ENCODE measurements around the gene FES. TPM values are rescaled to one million over a fixed set of nuclear protein-coding genes. Genes with fewer than 3 reads are reported as not detected.
A peak's percentile ranks its signal among the peaks of the same experiment; 100 is the strongest.

Gene FES
- total RNA-seq, 1 experiment from 2014 or later = not detected

DNA sequence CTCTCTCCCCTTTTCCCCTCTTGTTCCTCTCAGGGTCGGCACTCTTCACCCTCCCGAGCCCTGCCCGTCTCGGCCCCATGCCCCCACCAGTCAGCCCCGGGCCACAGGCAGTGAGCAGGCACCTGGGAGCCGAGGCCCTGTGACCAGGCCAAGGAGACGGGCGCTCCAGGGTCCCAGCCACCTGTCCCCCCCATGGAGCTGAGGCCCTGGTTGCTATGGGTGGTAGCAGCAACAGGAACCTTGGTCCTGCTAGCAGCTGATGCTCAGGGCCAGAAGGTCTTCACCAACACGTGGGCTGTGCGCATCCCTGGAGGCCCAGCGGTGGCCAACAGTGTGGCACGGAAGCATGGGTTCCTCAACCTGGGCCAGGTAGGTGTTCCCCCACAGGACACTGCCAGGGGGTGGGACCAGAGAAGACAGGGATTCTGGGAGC, 8.7 kb upstream of the FES start:
- DNase-seq (ENCODE audit: low read depth) = no peak

DNA sequence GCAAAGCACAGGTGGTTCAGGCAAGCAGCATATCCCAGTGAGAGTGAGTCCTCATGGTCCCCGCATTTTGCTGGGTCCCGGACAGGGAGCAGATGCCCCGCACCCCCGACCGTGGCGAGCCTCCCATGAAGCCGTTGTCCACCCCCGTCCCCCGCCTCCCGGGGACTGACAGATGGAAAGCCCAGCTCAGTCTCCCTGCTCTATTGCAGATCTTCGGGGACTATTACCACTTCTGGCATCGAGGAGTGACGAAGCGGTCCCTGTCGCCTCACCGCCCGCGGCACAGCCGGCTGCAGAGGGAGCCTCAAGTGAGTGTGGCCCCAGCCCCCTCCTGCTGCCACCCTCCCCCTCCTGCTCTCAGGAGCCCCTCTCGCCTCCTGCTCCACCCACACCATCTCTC, 8.3 kb upstream of the FES start:
- DNase-seq (ENCODE audit: low read depth) = no peak

DNA sequence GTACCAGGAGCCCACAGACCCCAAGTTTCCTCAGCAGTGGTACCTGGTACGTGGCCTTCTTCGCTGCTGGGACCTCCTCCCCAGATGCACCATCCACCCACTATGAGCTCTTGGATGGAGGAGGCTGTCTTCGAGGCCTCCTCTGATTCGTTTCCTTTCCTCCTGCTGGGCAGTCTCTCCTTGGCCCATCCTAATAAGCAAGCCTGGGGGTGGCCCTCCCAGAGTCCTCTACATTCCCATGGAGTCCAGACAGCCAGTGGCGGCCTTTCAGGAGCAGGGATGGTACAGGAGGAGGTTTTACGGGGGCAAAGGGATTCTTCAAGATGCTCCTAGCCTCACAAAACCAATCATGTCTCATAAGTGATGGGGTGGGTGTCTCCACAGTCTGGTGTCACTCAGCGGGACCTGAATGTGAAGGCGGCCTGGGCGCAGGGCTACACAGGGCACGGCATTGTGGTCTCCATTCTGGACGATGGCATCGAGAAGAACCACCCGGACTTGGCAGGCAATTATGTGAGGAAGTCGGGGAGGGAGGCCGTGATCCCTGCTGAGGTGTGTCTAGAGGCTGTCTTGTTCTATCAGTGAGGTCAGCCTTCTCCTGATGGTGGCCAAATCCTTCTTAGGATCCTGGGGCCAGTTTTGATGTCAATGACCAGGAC, 7.7 kb upstream of the FES start:
- DNase-seq (ENCODE audit: low read depth) = no peak

DNA sequence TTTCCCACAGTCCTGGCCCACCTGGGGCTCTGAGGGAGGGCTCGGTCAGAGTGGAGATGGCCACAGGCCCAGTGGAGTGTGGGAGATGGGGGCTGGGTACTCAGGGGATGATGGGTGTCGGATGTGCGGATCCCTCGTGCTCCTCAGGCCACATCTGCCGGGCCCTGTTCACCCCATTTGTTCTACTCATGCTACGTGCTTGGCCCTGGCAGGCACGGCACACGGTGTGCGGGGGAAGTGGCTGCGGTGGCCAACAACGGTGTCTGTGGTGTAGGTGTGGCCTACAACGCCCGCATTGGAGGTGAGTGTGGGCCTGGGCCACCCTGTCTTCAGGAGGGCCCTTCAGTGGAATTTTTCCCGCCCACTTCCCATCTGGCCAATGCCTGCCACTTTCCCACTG, 7.0 kb upstream of the FES start:
- no peak for DNase-seq (ENCODE audit: low read depth)

DNA sequence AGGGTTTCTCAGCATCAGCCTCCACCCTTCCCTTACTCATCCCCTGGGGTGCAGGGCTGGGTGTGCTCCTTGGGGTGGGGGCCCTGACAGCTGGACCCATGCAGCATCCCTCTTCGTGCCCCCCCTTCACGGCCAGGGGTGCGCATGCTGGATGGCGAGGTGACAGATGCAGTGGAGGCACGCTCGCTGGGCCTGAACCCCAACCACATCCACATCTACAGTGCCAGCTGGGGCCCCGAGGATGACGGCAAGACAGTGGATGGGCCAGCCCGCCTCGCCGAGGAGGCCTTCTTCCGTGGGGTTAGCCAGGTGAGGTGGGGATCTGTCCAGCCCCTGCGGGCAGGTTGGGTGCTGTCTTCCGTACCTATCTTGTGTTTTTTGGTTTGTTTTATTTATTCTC, 6.3 kb upstream of the FES start:
- DNase-seq (ENCODE audit: low read depth) = no peak

DNA sequence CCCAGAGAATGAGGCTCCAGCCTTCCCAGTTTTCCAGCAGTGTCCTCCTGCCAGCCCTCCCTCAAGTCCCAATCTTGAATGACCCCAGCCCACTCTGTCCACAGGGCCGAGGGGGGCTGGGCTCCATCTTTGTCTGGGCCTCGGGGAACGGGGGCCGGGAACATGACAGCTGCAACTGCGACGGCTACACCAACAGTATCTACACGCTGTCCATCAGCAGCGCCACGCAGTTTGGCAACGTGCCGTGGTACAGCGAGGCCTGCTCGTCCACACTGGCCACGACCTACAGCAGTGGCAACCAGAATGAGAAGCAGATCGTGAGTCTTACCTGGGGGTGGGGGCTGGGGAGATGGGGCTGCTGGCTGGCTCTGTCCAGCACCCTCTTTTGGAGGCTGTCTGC, 5.6 kb upstream of the FES start:
- no peak for DNase-seq (ENCODE audit: low read depth)

DNA sequence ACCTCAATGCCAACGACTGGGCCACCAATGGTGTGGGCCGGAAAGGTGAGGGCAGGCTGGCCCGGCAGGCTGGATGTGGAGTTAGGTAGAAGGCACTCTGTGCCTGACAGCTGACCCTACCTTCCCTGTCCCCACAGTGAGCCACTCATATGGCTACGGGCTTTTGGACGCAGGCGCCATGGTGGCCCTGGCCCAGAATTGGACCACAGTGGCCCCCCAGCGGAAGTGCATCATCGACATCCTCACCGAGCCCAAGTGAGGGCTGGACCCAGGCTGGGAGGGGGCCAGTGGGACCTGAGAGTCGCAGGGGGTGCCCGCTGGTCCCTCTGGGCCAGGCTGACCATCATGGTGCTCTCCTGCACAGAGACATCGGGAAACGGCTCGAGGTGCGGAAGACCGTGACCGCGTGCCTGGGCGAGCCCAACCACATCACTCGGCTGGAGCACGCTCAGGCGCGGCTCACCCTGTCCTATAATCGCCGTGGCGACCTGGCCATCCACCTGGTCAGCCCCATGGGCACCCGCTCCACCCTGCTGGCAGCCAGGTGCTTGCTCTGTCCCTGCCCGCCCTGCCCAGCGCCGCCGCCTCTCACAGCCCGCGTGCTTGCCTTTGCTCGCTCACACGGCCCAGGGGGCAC, 4.5 kb upstream of the FES start:
- DNase-seq (ENCODE audit: low read depth) = no peak

DNA sequence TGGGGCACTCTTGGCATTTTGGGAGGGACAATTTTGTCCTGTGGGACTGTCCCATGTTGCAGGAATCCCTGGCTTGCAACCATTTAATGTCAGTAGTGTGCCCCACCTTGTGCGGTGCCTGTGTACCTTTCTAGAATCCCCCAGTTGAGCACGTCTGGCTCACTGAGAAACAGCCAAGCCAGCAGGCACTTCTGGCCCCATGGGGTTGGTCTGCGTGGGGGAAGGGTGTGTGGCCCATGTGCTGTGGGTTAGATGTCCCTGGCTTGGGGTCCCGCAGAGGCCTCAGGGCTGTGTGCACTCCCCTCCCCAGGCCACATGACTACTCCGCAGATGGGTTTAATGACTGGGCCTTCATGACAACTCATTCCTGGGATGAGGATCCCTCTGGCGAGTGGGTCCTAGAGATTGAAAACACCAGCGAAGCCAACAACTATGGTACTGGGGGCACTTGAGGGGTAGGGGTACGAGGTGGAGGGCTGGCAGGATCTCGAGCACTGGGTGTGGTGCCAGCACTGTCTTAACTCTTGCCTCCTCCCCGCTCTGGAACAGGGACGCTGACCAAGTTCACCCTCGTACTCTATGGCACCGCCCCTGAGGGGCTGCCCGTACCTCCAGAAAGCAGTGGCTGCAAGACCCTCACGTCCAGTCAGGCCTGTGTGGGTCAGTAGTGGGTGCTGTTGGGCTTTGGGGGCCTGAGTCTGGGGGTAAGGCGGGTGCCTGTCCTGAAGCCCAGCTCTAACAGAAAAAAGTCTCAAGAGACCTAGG, 3.7 kb upstream of the FES start:
- DNase-seq (ENCODE audit: low read depth) = no peak

DNA sequence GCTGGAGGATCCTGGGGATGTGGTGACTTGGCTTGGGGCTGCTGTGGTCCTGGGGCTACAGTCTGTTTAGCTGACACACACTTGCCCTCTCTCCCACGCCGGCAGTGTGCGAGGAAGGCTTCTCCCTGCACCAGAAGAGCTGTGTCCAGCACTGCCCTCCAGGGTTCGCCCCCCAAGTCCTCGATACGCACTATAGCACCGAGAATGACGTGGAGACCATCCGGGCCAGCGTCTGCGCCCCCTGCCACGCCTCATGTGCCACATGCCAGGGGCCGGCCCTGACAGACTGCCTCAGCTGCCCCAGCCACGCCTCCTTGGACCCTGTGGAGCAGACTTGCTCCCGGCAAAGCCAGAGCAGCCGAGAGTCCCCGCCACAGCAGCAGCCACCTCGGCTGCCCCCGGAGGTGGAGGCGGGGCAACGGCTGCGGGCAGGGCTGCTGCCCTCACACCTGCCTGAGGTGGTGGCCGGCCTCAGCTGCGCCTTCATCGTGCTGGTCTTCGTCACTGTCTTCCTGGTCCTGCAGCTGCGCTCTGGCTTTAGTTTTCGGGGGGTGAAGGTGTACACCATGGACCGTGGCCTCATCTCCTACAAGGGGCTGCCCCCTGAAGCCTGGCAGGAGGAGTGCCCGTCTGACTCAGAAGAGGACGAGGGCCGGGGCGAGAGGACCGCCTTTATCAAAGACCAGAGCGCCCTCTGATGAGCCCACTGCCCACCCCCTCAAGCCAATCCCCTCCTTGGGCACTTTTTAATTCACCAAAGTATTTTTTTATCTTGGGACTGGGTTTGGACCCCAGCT, 2.9 kb upstream of the FES start:
- no peak for DNase-seq (ENCODE audit: low read depth)

DNA sequence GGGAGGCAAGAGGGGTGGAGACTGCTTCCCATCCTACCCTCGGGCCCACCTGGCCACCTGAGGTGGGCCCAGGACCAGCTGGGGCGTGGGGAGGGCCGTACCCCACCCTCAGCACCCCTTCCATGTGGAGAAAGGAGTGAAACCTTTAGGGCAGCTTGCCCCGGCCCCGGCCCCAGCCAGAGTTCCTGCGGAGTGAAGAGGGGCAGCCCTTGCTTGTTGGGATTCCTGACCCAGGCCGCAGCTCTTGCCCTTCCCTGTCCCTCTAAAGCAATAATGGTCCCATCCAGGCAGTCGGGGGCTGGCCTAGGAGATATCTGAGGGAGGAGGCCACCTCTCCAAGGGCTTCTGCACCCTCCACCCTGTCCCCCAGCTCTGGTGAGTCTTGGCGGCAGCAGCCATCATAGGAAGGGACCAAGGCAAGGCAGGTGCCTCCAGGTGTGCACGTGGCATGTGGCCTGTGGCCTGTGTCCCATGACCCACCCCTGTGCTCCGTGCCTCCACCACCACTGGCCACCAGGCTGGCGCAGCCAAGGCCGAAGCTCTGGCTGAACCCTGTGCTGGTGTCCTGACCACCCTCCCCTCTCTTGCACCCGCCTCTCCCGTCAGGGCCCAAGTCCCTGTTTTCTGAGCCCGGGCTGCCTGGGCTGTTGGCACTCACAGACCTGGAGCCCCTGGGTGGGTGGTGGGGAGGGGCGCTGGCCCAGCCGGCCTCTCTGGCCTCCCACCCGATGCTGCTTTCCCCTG, 2.2 kb upstream of the FES start:
- DNase-seq (ENCODE audit: low read depth) = no peak

DNA sequence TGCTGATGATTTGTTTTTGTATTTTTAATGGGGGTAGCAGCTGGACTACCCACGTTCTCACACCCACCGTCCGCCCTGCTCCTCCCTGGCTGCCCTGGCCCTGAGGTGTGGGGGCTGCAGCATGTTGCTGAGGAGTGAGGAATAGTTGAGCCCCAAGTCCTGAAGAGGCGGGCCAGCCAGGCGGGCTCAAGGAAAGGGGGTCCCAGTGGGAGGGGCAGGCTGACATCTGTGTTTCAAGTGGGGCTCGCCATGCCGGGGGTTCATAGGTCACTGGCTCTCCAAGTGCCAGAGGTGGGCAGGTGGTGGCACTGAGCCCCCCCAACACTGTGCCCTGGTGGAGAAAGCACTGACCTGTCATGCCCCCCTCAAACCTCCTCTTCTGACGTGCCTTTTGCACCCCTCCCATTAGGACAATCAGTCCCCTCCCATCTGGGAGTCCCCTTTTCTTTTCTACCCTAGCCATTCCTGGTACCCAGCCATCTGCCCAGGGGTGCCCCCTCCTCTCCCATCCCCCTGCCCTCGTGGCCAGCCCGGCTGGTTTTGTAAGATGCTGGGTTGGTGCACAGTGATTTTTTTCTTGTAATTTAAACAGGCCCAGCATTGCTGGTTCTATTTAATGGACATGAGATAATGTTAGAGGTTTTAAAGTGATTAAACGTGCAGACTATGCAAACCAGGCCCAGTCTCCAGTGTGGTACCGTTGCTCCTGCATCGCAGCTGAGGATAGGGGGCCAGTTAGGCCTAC, 1.4 kb upstream of the FES start:
- no peak for DNase-seq (ENCODE audit: low read depth)

DNA sequence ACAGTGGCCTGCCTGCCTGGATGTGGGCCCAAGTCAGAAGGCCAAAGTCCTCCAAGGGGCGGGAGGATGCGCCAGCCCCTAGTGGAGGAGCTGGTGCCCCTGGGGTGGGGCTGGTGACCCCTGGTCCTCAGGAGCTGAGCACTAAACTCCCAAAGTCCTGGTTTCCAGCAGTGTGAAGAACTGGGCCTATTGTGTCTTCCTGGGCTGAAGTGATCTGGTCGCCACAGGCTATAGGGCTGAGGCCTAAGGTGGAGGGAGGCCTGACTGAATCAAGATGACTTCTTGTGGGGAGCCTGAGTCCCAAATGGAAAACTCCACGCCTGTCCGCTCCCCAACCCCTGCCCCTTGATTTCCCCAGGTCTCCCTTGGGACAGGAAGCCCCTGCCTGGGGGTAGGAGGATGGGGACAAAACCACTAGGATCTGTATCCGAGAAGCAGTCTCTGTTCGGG, 753 bp upstream of the FES start:
- DNase-seq (ENCODE audit: low read depth) = no peak

DNA sequence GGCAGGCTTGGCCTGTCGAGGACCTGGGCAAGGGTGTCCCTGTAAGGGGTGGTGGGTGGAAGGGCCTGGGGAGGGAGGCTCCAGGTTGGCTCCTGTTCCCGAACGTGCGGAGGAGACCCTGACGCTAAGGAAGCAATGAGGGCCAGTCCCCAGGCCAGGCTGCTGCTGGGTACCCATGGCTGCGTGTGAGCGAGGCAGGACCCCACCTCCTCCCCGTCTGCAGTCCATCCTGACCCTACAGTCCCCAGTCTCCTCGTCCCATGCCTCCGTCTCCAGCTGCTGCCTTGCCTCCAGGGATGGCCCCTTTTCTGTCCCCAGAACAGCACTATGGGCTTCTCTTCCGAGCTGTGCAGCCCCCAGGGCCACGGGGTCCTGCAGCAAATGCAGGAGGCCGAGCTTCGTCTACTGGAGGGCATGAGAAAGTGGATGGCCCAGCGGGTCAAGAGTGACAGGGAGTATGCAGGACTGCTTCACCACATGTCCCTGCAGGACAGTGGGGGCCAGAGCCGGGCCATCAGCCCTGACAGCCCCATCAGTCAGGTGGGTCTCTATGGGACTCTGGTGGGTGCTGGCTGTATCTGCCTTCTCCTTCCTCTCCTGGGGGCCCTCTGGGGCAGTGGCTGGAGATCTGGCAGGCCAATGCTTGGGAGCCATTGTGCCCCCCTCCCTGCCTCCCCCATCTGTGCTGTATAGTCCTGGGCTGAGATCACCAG, 571 bp downstream of the FES start:
- DNase-seq (ENCODE audit: low read depth) = no peak

DNA sequence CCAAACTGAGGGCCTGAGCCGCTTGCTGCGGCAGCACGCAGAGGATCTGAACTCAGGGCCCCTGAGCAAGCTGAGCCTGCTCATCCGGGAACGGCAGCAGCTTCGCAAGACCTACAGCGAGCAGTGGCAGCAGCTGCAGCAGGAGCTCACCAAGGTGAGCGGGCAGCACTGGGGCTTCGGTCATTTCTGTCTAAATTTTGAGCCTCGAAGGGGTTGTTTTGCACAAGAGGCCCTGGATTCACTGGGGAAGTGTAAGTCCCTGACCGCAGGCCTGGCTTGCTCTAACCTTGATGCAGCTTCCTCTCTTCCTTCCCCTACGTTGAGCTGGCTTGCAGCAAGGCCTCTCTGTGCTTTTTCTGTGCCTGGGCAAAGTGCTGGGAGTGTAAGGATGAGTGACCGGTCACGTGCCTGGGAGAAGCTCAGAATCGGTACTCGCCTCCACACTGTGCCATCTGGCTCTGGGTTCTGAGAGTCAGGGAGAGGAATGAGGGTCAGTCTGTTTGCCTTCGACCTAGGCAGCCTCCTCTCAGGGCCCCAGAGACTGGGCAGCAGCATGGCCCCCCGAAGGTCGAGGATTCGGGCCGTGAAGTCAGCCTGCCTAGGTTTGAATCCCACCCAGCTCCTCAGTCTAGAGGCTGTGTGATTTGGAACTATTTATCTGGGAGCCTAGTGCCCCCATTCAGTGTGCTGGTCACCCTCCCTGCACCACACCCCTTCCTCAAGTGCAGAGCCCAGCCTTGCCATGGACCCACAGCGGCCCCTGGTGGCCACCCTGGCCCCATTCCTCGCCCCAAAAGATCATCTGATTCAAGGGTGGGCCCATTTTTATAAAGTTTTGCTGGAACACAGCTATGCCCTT, 1.4 kb downstream of the FES start:
- peak; percentile 37 for DNase-seq (ENCODE audit: low read depth)

DNA sequence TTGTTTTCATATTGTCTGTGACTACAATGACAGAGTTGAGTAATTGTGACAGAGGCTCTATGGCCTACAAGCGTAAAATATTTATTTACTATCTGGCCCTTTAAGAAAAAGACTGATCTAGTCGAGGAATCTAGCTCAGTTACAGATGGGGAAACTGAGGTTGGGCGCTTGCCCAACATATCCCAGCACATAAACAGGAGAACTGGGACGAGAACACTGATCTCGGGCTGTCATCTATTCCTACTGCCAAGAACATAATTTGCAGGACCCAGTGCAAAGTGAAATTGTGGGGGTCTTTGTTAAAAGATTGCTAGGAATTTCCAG, 1.9 kb downstream of the FES start:
- no peak for DNase-seq (ENCODE audit: low read depth)

DNA sequence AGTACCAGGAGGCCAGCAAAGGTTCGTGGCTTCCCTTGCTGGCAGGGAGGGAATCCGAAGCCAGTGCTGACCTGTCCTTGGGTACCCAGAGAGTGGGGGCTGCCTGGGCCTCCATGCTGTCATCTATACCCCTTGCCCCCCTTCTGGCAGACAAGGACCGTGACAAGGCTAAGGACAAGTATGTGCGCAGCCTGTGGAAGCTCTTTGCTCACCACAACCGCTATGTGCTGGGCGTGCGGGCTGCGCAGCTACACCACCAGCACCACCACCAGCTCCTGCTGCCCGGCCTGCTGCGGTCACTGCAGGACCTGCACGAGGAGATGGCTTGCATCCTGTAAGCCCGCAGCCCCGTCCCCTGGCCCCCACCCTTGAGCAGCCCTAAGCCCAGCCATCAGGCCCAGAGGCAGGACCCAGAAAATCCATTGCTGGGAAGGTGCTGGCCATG, 2.8 kb downstream of the FES start:
- no peak for DNase-seq (ENCODE audit: low read depth)

DNA sequence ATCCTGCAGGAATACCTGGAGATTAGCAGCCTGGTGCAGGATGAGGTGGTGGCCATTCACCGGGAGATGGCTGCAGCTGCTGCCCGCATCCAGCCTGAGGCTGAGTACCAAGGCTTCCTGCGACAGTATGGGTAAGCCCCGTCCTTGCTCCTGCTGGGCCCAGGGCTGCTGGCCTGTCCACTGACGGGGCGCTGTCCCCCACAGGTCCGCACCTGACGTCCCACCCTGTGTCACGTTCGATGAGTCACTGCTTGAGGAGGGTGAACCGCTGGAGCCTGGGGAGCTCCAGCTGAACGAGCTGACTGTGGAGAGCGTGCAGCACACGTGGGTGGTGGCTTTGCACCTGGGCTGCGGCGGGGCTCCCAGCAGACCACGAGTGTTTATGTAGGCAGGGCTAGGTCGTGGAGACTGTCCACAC, 5.0 kb downstream of the FES start:
- no peak for DNase-seq (ENCODE audit: low read depth)

DNA sequence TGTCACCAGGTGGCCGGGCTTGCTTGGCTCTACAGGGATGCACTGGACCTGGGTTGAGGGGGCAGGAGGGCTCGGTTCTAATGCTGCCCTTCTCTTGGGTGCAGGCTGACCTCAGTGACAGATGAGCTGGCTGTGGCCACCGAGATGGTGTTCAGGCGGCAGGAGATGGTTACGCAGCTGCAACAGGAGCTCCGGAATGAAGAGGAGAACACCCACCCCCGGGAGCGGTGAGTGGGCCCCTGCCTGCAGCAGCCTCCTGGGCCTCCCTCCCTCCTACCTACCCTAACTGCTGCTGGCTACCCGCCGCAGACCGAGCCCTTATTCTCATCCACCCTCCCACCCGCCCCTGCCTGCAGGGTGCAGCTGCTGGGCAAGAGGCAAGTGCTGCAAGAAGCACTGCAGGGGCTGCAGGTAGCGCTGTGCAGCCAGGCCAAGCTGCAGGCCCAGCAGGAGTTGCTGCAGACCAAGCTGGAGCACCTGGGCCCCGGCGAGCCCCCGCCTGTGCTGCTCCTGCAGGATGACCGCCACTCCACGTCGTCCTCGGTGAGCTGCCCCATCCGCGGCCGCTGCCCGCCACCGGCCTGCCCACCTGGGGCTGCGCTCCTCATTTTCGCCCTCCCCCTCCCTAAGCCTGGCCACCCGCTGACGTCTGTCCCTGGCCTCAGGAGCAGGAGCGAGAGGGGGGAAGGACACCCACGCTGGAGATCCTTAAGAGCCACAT, 5.6 kb downstream of the FES start:
- DNase-seq (ENCODE audit: low read depth) = no peak

DNA sequence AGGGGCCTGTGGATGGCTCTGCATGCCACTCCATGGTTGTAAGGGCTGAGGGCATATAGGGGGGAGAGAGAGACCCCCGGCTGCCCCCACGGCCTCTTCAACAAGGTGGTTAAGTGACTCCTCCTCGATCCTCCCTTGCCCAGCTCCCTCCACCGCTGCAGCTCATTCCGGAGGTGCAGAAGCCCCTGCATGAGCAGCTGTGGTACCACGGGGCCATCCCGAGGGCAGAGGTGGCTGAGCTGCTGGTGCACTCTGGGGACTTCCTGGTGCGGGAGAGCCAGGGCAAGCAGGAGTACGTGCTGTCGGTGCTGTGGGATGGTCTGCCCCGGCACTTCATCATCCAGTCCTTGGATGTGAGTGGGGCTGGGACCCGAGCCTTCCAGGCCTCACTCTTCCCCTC, 6.5 kb downstream of the FES start:
- DNase-seq (ENCODE audit: low read depth) = no peak
